ENCODE data around the gene GARNL3. TPM values are rescaled to one million over a fixed set of nuclear protein-coding genes. Genes with fewer than 3 reads are reported as not detected.

GARNL3 gene
- total and polyA plus RNA-seq, 2 donors (not counting 3 experiments of a cell fraction or from before 2014, with no cell fraction given): 1.4 to 8.3 TPM

DNA sequence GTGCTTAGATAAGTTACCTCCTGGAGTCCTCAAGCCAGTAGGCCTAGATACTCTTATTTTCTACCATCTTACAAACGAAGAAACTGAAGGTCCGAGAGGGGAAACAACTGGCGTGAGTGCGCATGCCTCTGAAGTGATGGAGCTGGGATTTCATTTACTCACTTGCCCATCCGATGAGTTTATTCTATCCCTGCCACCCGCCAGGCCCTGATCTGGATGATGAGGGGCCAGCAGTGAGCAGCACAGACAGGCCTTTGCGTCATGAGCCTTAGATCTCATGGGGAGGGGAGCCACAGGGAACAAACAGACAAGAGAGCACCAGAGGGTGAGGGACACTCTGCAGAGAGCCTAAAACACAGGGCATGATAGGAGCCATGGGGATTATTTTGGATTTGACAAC lies 98.3 kb downstream of the GARNL3 start:
- Histone ChIP-seq H3K79me2 (ENCODE audit: control insufficient read depth, insufficient read depth, low read length) (no peaks in the 10 kb centered on the region), H3K4me1 (ENCODE audit: control insufficient read depth, extremely low read depth, insufficient read depth, low read length) (no peaks in the 10 kb centered on the region), H3K27ac (ENCODE audit: insufficient read depth, low read depth, low read length) (no peak overlapping the region), H3K4me2 (ENCODE audit: insufficient read depth, low read length) (no peak overlapping the region), H4K20me1 (replicated peaks; ENCODE audit: control insufficient read depth, extremely low read depth, insufficient read depth, low read length) (no peaks in the 10 kb centered on the region), H3K4me3 (replicated peaks in 1 of 3; ENCODE audit: insufficient read depth in 1 of 3, low read depth in 1 of 3, low read length in 3 of 3) (no peak overlapping the region), H3K9ac (replicated peaks; ENCODE audit: extremely low read depth, insufficient read depth, low read length) (no peak overlapping the region), H3K9me3 (replicated peaks; ENCODE audit: control insufficient read depth, insufficient read depth, low read length) (no peaks in the 10 kb centered on the region), H3K9me1 (replicated peaks; ENCODE audit: control insufficient read depth, extremely low read depth, insufficient read depth, low read length) (no peaks in the 10 kb centered on the region), H3K27me3 (ENCODE audit: control insufficient read depth in 2 of 2, insufficient read depth in 2 of 2, low read length in 2 of 2) (no peaks in the 10 kb centered on the region), H2AFZ (ENCODE audit: low read depth, low read length) (no peak overlapping the region), H3K36me3 (ENCODE audit: control insufficient read depth in 2 of 2, extremely low read depth in 1 of 2, insufficient read depth in 2 of 2, low read length in 2 of 2) (no peaks in the 10 kb centered on the region)
- dilution Hi-C loops (cut with MboI; ENCODE audit: extremely low pct_ligation_motif_present, low sequenced_read_pairs) (no loop called here), intact Hi-C loops (cut with micrococcal nuclease) (no loop called here)
- DNase-seq (ENCODE audit: low read depth, low spot score): no peak
- ChIA-PET POLR2A (no interaction called here), CTCF (interaction anchor here (1.9 kb wide), 1 partner anchor 148 kb away, joined by 5 read pairs; no protein-coding TSS in a partner anchor)
- no peak for TF ChIP-seq POLR2A (IDR thresholded peaks at IDR 0.05; ENCODE audit: low read depth, low read length)
- TF ChIP-seq, protein P1, sequence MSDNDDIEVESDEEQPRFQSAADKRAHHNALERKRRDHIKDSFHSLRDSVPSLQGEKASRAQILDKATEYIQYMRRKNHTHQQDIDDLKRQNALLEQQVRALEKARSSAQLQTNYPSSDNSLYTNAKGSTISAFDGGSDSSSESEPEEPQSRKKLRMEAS (IDR thresholded peaks at IDR 0.05; ENCODE audit: insufficient read depth, insufficient read length): no peak
- TF ChIP-seq, protein P2, sequence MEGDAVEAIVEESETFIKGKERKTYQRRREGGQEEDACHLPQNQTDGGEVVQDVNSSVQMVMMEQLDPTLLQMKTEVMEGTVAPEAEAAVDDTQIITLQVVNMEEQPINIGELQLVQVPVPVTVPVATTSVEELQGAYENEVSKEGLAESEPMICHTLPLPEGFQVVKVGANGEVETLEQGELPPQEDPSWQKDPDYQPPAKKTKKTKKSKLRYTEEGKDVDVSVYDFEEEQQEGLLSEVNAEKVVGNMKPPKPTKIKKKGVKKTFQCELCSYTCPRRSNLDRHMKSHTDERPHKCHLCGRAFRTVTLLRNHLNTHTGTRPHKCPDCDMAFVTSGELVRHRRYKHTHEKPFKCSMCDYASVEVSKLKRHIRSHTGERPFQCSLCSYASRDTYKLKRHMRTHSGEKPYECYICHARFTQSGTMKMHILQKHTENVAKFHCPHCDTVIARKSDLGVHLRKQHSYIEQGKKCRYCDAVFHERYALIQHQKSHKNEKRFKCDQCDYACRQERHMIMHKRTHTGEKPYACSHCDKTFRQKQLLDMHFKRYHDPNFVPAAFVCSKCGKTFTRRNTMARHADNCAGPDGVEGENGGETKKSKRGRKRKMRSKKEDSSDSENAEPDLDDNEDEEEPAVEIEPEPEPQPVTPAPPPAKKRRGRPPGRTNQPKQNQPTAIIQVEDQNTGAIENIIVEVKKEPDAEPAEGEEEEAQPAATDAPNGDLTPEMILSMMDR (IDR thresholded peaks at IDR 0.05; ENCODE audit: extremely low read depth in 1 of 2, insufficient read depth in 1 of 2, low read depth in 1 of 2, low read length in 2 of 2): no peak
- no peak for TF ChIP-seq EZH2 (IDR thresholded peaks at IDR 0.05; ENCODE audit: borderline replicate concordance, low read depth, low read length, severe bottlenecking)
- TF ChIP-seq MYC (IDR thresholded peaks at IDR 0.05; ENCODE audit: low read depth, low read length): no peak
- TF ChIP-seq FOS (IDR thresholded peaks at IDR 0.05; ENCODE audit: borderline replicate concordance, insufficient read depth, low read length): no peak
- TF ChIP-seq POLR2AphosphoS5 (IDR thresholded peaks at IDR 0.05; ENCODE audit: insufficient read depth, low read depth, low read length): no peak
- BruUV-seq (replicated peaks): no TSS peak
- no peak for FAIRE-seq
